Hematopoietic multipotent progenitor cell (in vitro differentiated cells): ENCODE measurements around the gene C19orf73. TPM values are rescaled to one million over a fixed set of nuclear protein-coding genes. Genes with fewer than 3 reads are reported as not detected.
A peak's percentile ranks its signal among the peaks of the same experiment; 100 is the strongest.
"Not testable (repeated sequence)": the region's sequence is repeated elsewhere in the genome, so short reads cannot be mapped to it uniquely, and the experiment has no call there.

Source experiments
- DNase-seq, 3 donors: peaks; one replicate each; pipeline ENCODE4 v3.0.0-alpha.2; 2011 to 2015; ENCODE audit warnings: low read depth in 2 of 3, low spot score in 2 of 3
- total RNA-seq: library from RNA; depleted of rRNA; stranded (reverse); fragments of >200 nt; gene quantifications from one replicate; pipeline ENCODE4 v1.2.3, GENCODE V29; 2012

C19orf73 gene
- total RNA-seq, 1 donor, result 7.0 TPM

DNA sequence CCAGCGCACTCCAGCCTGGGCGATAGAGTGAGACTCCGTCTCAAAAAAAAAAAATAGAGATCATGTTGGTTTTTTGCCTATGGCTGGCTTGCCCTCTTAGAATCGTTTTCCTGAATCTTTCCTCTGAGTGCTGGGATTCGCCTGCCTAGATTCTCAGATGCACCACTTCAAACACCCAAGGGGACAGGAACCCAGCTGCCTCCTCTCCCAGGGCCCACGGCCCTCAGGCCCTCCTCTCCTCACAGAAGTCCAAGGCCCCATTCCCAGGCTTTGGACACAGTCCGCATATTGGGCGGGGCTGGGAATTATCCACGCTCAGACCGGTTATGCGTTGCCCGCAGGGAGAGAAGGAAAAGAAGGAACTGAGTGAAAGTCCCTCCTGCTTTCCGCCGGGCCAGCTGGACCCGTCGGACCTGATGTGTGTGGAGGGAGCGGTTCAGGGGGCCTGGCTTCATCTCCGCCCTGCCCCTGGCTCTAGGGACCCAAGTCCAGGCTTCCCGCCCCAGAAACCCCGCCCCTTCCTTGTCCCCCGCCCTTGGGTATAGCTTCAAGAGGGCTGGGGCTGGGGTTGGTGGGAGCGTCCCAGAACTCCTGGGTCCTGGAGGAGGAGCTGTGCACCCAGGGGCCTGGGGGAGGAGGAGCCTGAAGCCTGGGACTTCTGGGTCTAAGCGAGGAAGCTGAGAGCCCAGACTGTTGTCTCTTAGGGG is 6.2 kb upstream of the C19orf73 start:
- DNase-seq, result no peak

DNA sequence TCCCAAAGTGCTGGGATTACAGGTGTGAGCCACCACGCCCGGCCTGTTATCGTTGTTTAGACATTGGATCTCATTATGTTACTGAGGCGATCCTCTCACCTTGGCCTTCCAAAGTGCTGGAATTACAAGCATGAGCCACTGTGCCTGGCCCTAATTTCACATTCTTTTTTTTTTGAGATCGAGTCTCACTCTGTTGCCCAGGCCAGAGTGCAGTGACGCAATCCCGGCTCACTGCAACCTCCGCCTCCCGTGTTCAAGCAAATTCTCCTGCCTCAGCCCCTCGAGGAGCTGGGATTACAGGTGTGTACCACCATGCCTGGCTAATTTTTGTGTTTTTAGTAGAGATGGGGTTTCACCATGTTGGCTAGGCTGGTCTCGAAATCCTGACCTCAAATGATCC is 4.3 kb upstream of the C19orf73 start:
- not testable (repeated sequence) for DNase-seq

DNA sequence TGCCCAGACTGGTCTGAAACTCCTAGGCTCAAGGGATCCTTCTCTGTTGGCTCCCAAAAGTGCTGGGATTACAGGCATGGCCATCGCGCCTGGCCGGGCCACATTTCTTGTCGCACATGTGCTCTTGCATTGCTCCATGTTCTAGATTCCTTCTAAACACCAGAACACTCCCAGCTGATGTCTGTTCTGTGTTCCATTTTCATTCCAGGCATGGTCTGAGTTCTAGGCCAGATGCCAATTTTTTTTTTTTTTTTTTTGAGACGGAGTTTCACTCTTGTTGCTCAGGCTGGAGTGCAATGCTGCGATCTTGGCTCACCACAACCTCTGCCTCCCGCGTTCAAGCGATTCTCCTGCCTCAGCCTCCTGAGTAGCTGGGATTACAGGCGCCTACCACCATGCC is 2.9 kb upstream of the C19orf73 start:
- not testable (repeated sequence) for DNase-seq

DNA sequence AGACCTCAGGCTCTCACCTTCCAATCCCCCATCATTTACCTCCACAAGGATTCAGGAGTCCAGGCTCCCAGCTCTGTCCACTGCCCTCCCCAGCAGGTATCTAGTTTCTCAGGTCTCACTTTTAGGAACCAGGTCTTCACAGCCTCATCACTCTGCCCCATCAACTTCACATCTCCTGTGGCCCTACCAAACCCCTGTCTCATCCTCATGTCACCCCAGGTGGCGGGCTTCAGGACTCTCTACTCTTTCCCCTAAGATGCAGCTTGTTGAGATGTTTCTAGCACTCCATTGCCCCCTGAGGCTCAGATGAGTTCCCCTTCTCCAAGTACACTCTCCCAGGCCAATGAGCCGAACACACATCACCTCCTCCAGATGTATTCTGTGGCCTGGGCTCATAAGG is 1.9 kb upstream of the C19orf73 start:
- DNase-seq, result no peak

DNA sequence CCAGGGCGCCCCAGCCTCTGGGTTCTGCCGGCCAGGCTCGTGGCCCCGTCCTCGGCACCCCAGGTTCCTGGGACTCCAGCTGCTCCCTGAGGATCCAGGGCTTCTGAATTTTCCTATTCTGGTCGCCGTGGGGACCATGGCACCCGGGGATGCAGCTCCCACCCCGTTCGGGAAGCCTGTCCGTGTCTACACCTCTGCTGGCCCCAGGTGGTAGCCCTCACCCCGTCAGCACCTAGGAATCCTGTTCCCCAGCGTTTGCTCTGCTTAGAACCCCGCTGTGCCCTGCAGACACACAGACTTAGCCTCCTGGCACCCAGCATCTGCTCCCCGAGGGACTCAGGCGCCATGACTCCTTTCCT is 1.4 kb upstream of the C19orf73 start:
- DNase-seq, result no peak

DNA sequence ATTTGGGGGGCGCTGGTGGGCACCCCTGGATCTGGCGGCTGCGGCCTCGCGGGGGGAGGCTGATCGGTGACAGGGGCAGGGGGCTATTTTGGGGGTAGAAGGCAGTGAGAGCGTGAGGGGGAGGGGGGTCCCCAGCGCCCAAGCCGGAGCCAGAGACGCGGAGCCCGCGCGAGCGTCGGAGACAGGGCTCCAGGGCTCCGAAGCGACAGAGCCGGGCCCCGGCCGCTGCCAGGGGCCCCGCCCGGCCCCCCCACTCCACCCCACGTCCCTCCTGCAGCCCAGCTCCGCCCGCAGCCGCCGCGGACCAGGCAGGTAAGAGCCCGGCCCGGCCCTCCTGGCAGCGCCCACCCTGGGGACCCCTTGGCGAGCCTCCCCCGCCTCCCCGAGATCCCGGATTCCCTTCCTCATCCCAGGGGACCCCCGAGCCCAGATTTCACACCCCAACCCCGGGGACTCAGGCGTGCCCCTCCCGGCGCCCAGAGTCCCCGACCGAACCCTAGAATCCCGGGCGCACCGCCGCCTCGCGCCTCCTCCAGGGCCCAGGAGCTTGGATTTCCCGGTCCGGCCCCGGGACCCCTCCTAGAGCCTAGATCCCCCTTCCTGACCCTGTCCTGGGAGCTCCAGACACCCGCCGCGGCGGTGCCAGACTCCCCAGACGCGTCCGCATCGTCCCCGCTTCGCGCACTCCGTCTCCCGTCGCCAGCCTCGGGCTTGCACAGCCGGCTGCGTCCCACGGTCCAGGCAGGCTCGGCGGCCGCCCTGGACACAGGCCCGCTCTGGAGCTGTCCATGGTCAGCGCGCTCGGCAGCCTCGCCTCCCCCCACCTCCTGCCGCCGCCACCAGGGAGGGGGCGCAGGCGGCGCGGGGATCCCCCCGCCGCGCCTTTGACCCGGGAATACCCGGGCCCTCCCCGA is 725 bp upstream of the C19orf73 start, which contains the start of gene PPFIA3:
Gene PPFIA3, plus strand, starts transcription at position 134 of the 914 bp plus-strand sequence. CDS start 8,330 bp downstream, outside the sequence.
- DNase-seq, result no peak

DNA sequence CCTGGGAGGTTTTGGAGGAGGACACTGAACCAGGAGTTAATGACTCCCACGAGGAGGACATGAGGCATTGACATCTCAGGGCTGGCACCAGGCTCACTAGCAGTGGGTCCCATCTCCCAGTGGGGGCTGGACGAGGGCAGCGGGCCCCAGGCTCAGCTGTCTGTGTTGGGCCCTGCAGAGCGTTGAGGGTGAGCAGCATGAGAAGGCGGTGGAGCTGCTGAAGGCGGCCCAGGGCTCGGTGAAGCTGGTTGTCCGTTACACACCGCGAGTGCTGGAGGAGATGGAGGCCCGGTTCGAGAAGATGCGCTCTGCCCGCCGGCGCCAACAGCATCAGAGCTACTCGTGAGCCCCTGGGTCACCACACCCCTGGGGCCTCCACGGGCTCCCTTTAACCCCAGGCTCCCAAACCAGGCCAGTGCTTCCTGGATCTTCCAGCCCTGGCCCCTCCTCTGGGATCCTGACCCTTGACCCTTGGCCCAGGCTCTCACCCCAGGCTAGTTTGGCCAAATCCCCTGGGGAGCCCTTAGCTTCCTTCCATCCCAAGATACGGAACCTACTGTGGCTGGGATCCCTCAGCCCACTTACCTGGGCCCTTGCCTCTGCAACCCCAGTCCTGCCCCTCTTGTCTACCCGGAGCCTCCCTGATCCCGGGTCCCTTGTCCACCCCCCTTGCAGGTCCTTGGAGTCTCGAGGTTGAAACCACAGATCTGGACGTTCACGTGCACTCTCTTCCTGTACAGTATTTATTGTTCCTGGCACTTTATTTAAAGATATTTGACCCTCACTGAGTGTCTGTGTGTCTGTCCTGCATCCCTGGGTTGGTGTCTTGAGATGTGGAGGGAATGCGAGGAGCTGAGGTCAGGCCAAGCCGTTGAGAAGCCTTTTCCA is 1.0 kb downstream of the C19orf73 start:
- DNase-seq, result no peak

DNA sequence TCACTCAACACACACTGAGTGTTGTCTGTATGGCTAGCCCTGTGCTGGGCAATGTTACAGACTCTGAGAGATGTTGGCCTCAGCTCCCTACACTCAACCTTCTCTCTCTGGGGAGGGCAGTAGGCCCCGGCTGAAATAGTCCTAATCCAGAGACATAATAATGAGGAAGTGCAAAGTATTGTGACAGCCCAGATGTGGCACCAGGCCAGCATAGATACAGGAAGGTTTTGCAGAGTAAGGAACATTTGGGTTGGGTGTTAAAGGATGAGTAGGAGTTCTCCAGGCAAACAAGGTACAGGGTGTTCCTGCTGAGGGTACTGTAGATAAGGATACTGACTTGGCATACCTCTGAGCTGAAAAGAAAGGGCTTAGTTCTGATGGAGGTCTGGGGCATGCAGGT is 2.4 kb downstream of the C19orf73 start:
- DNase-seq, result peak in 1 of 3 donors; percentile 48

DNA sequence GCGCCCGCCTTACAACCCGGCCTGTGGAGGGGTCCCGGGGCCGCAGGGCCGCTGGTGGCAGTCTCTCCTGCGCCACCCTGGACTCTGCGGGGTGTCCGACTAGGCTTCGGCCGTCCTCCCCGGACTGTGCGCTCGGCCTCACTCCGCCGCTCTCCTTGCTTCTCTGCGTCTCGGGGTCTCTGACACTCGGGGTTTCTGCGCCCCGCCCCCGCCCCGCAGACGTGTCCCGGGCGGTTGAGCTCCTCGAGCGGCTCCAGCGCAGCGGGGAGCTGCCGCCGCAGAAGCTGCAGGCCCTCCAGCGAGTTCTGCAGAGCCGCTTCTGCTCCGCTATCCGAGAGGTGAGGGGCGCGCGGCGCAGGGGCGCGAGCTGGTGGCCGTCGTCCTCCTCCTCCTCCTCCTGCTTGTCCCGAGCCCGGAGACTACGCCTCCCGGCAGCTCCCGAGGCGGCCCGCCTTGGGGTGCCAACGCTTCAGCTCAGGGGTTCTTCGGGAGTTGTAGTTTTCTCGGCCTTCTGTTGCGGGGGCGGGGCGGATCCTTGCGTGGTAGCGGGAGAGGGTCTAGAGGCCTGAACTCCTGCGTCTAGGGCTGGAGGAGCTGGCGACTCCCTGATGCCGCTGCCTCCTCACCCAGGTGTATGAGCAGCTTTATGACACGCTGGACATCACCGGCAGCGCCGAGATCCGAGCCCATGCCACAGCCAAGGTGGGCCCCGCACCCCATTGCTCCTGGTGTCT is 4.1 kb downstream of the C19orf73 start:
- DNase-seq, result peak in 2 of 3 donors; percentile 59

DNA sequence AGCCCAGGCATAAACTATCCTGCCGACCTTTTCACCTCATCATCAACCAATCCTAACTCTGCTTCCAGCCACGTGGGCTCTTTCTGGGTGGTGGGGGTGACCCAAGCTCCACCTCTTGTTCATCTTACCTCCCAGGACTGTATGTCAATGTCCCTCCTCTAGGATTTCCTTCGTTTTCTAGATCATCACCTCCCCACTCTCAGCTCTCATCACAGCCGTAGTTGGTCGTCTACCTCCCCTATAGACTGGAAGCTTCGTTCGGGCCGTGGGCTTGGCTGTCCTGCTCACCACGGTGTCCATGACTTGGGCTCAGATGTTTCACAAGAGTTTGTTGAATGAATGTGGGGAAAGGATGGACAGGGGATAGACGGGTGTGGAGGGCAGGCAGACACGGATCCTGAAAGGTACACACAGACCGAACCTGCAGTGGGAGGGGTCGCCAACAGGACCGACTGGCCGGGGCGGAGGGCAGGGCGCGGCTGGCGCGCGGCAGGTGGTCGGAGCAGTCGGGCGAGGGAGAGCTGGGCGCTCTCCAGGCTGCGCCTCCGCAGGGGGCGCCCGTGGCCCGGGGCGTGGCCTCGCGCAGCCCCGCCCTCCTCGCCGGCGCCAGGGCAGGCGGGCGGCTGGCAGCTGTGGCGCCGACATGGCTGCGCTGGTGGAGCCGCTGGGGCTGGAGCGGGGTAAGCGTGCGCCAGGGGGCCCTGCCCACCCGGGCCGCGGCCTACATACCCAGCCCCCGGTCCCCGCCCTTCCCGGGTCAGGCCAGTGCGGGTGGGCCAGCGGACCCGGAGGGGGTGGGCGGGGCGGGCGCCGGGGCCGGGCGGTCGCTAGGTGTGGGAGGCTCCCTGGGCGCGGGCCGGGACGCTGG is 4.9 kb downstream of the C19orf73 start, which contains the start of gene LIN7B:
Gene LIN7B, plus strand, starts transcription at position 609 of the 868 bp plus-strand sequence. Its CDS starts 35 bp downstream, at position 644.
- peak; percentile 69 to 81 (median 80) for DNase-seq

DNA sequence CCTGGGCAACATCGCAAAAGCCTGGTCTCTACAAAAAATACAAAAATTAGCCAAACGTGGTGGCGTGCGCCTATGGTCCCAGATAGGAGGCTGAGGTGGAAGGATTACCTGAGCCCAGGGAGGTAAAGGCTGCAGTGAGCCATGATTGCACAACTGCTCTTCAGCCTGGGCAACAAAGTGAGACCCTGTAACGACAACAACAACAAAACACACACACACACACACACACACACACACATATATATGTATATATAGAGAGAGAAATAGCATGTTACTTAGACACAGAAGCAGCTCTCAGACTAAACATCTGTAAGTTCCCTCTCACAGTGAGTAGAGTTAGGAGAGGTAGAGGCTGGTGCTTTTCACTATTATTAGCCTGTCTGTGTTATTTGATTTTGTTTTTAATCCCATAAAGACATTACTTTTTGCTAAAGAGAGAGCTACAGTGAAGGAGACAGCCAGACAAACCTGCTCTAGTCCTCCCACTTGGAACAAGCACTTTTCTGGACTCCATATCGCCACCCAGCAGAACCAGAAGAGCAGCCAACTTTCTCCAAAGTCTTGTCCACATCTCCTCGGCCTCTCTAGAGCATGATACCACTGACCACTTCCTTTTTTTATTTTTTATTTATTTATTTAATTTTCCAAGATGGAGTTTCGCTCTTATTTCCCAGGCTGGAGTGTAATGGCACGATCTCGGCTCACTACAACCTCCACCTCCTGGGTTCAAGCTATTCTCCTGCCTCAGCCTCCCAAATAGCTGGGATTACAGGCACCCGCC is 7.5 kb downstream of the C19orf73 start:
- no peak for DNase-seq

DNA sequence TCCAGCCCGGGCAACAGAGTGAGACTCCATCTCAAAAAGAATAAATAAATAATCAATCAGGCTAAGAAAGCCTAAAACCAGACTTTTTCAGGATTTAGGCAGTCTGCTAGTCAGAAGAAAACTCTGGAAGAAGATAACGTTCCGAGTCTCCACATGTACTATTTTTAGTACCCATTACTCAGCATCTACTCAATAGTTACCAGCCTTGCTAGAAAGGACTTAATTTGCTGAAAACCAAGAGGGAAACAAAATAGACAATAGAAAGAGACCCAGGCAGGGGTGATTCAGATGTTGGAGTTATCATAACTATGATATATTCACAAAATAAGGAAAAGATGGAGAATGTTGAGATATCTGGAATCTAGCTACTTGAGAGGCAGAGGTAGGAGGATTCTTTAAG is 8.4 kb downstream of the C19orf73 start:
- DNase-seq, result no peak

DNA sequence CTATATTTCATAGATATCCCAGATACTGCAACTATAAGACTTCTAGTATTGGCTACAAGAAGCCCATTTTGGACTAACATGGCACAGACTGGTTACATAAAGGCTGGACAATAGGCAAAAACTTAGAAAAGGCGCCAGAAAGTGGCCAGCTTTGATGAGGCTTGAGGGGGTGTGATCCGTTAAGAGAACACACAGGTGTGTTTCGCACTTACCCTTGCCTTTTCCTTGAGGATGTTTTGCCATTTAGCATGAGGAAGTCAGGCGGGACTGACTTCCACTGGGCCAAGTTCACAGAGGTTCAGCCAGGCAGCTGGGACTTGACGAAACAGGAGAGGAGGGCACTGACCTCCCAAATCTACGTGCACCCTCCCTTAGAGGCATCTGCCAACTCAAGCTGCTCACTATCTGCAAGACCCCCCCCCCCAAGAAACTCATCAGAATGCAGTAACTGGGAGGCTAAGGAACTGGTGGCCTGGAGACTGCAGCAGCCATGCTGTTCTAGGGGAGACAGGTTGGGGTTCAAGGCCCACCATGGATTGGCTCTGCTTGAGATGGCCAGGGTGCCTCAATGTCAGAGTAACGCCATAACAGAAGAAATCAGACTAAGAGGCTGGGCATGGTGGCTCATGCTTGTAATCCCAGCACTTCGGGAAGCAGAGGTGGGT is 9.2 kb downstream of the C19orf73 start:
- no peak for DNase-seq

DNA sequence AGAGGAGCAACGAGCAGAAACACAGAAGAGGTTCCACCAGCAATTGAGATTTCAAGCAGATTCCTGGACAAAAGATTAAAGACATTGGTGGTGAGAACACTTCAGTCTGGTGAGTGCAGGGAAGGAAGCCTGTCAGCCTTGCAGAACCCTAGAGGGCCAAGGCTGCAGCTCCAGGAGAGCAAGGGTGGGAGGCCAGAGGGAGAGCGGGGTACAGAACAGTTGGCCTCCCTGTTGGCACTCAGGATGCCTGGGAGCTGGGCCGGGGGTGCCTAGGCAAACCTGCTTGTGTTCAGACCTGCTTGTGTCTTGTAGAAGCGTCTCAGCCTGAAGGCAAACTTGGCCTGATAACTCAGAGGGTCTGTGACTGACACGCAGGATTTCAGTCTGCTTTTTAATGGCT is 9.9 kb downstream of the C19orf73 start:
- no peak for DNase-seq

DNA sequence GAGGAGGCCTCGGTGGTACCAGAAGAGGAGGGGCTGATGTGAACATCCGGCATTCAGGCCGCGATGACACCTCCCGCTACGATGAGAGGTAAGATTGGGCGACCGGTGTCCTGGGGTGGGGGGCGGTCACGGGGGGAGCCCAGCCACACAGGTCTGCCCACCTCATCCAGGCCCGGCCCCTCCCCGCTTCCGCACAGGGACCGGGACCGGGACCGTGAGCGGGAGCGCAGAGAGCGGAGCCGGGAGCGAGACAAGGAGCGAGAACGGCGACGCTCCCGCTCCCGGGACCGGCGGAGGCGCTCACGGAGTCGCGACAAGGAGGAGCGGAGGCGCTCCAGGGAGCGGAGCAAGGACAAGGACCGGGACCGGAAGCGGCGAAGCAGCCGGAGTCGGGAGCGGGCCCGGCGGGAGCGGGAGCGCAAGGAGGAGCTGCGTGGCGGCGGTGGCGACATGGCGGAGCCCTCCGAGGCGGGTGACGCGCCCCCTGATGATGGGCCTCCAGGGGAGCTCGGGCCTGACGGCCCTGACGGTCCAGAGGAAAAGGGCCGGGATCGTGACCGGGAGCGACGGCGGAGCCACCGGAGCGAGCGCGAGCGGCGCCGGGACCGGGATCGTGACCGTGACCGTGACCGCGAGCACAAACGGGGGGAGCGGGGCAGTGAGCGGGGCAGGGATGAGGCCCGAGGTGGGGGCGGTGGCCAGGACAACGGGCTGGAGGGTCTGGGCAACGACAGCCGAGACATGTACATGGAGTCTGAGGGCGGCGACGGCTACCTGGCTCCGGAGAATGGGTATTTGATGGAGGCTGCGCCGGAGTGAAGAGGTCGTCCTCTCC is 11.1 kb downstream of the C19orf73 start:
- DNase-seq, result no peak

DNA sequence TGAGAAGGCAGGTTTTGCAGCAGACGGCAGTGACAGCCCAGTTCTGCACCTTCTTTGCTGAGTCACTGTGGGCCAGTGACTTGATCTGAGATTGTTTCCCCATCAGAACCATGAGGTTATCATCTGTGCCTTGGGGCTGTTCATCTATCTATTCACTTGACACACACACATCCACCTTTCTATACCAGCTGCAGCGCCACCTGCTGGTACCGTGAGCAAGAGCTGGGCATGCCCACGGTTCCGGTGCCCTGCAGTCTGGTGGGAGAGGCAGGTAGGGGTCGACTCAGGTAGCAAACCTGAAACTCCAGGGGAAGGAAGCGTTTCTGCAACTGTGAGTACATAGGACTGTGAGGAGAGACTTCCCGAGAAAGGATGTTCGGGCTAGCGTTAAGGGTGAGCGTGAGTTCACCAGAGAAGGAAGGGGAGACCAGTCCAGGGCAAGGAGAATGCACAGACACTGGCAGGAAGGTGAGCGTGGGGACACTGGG is 12.3 kb downstream of the C19orf73 start:
- peak in 2 of 3 donors; percentile 52 to 65 for DNase-seq
